Caco-2 (cell line): ENCODE results near the gene ARHGEF4. TPM values are rescaled to one million over a fixed set of nuclear protein-coding genes. Genes with fewer than 3 reads are reported as not detected.

Source experiments
- BruUV-seq: library from RNA; stranded (reverse); fragments of 400-500 nt; replicated peaks from 2 replicates; lab custom pipeline; 2021; lab: Mats Ljungman, UMichigan
- CTCF ChIA-PET: fragments of 300-600 bp; sonication (Branson Sonifier 250); formaldehyde crosslinking; loops from one replicate; lab custom pipeline; 2022; ENCODE audit warnings: antibody characterized with exemption; lab: Charles Lee
- POLR2A ChIA-PET: fragments of 300-600 bp; sonication (Branson Sonifier 250); formaldehyde crosslinking; loops from one replicate; lab custom pipeline; 2022; ENCODE audit warnings: antibody characterized with exemption; lab: Charles Lee
- DNase-seq, 2 experiments: peaks; one replicate each; pipeline versions ENCODE4 v3.0.0 to v3.0.0-alpha.2; 2020 to 2022
- H3K27me3 ChIP-seq: replicated peaks from 2 replicates; pipeline ENCODE4 v1.6.0; 2011; ENCODE audit warnings: low read length; ENCODE audit not compliant: control insufficient read depth, insufficient read depth
- H3K36me3 ChIP-seq: 2 replicates; pipeline ENCODE4 v1.5.1; 2011; ENCODE audit warnings: low read length; ENCODE audit not compliant: control insufficient read depth, insufficient read depth
- H3K4me1 ChIP-seq: fragments of 250-450 bp; sonication (Bioruptor Pico); 2 replicates; pipeline ENCODE4 v1.5.1; 2020; ENCODE audit warnings: mild to moderate bottlenecking
- H3K4me3 ChIP-seq: 2 replicates; pipeline ENCODE4 v1.5.1; 2011; ENCODE audit warnings: low read depth, mild to moderate bottlenecking, control low read depth, low read length
- H3K9me3 ChIP-seq: fragments of 250-450 bp; sonication (Bioruptor Pico); 2 replicates; pipeline ENCODE4 v1.5.1; 2020; ENCODE audit warnings: mild to moderate bottlenecking, moderate library complexity
- H3K27ac Mint-ChIP-seq: one replicate; pipeline ENCODE4 v1.8.0; 2022; ENCODE audit warnings: mixed read lengths; ENCODE audit not compliant: unreplicated experiment
- H3K27me3 Mint-ChIP-seq: one replicate; pipeline ENCODE4 v1.8.0; 2022; ENCODE audit warnings: mixed read lengths; ENCODE audit not compliant: insufficient read depth, unreplicated experiment
- H3K36me3 Mint-ChIP-seq: one replicate; pipeline ENCODE4 v1.8.0; 2022; ENCODE audit warnings: mild to moderate bottlenecking, mixed read lengths; ENCODE audit not compliant: insufficient read depth, unreplicated experiment
- H3K4me1 Mint-ChIP-seq: one replicate; pipeline ENCODE4 v1.8.0; 2022; ENCODE audit warnings: low read depth, mixed read lengths; ENCODE audit not compliant: unreplicated experiment
- H3K4me3 Mint-ChIP-seq: one replicate; pipeline ENCODE4 v1.8.0; 2022; ENCODE audit warnings: mild to moderate bottlenecking, moderate library complexity, mixed read lengths; ENCODE audit not compliant: unreplicated experiment
- H3K9me3 Mint-ChIP-seq: one replicate; pipeline ENCODE4 v1.8.0; 2022; ENCODE audit warnings: mixed read lengths; ENCODE audit not compliant: unreplicated experiment
- intact Hi-C: fragments of 100-400 bp; cut with micrococcal nuclease; formaldehyde crosslinking; loops from one replicate; pipeline ENCODE4 v1.10.0; 2022; ENCODE audit not compliant: unreplicated experiment
- total RNA-seq: library from RNA; stranded (reverse); gene quantifications from 2 replicates; pipeline ENCODE4 v1.2.3, GENCODE V29; 2022
- TF ChIP-seq, protein P1 (sequence below), 2 experiments: fragments of 200-600 bp in 1 of 2; IDR thresholded peaks; 1 replicate in 1 of 2; 2 replicates in 1 of 2; pipeline versions ENCODE4 v1.5.1 to v1.8.0; 2011 to 2022; ENCODE audit warnings: antibody characterized with exemption in 1 of 2, control low read depth in 1 of 2, inconsistent platforms in 1 of 2, low read depth in 1 of 2, low read length in 1 of 2, mild to moderate bottlenecking in 1 of 2, moderate library complexity in 1 of 2; ENCODE audit not compliant: insufficient read depth in 1 of 2, severe bottlenecking in 1 of 2, unreplicated experiment in 1 of 2

Gene ARHGEF4
- total RNA-seq, 1 experiment from 2014 or later = 1.8 TPM

DNA sequence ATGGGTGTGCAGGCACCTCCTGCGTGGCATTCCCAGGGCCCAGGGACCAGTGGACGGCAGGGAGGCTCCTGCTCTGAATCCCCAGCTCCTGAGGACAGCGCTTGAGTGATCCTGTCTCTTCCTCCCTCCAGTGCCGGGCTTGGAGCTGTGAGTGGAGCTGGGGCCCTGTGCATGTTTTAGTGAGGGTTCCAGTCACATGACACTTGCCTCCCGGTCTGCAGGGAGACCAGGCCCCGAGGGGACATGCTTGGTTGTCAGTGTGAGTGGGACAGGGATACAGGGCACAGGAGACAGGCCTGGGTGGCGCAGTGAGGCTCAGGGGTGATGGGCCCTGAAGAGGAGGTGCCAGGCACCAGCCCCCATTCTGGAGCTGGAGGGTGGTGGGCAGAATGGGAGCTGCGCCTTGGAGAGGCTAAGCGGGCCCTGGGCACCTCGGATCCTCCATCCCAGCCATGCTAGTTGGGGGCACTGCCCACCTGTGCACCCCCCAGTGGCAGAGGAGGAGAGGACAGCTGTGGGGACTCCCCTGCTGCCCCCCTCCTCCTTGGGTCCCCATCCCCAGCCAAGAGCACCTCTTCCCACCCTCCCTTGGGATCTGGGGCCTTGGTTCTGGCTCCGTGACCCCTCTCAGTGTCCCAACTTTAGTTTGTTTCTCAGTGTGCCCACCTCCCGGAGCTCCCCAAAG lies 12.0 kb downstream of the ARHGEF4 start:
- no TSS peak for BruUV-seq
- H3K4me1 ChIP-seq = no peaks in the 10 kb centered on the region
- CTCF ChIA-PET = interaction anchor here (0.7 kb wide), 1 partner anchor 110 kb away, joined by 3 read pairs; no protein-coding TSS in a partner anchor
- H3K27me3 Mint-ChIP-seq = no peaks in the 10 kb centered on the region
- H3K9me3 ChIP-seq = no peaks in the 10 kb centered on the region
- POLR2A ChIA-PET = no interaction called here
- no peaks in the 10 kb centered on the region for H3K27me3 ChIP-seq
- no peak overlapping the region for H3K4me3 Mint-ChIP-seq
- H3K4me1 Mint-ChIP-seq = no peaks in the 10 kb centered on the region
- intact Hi-C loops = no loop called here
- no peaks in the 10 kb centered on the region for H3K36me3 ChIP-seq
- H3K9me3 Mint-ChIP-seq = no peaks in the 10 kb centered on the region
- H3K27ac Mint-ChIP-seq = no peak overlapping the region
- H3K36me3 Mint-ChIP-seq = no peaks in the 10 kb centered on the region
- TF ChIP-seq, protein P1, sequence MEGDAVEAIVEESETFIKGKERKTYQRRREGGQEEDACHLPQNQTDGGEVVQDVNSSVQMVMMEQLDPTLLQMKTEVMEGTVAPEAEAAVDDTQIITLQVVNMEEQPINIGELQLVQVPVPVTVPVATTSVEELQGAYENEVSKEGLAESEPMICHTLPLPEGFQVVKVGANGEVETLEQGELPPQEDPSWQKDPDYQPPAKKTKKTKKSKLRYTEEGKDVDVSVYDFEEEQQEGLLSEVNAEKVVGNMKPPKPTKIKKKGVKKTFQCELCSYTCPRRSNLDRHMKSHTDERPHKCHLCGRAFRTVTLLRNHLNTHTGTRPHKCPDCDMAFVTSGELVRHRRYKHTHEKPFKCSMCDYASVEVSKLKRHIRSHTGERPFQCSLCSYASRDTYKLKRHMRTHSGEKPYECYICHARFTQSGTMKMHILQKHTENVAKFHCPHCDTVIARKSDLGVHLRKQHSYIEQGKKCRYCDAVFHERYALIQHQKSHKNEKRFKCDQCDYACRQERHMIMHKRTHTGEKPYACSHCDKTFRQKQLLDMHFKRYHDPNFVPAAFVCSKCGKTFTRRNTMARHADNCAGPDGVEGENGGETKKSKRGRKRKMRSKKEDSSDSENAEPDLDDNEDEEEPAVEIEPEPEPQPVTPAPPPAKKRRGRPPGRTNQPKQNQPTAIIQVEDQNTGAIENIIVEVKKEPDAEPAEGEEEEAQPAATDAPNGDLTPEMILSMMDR (IDR thresholded peaks at IDR 0.05; ENCODE audit: insufficient read depth in 1 of 2, low read depth in 1 of 2, low read length in 1 of 2, severe bottlenecking in 1 of 2, unreplicated experiment in 1 of 2) = no peak
- DNase-seq = no peak
- H3K4me3 ChIP-seq = no peak overlapping the region

DNA sequence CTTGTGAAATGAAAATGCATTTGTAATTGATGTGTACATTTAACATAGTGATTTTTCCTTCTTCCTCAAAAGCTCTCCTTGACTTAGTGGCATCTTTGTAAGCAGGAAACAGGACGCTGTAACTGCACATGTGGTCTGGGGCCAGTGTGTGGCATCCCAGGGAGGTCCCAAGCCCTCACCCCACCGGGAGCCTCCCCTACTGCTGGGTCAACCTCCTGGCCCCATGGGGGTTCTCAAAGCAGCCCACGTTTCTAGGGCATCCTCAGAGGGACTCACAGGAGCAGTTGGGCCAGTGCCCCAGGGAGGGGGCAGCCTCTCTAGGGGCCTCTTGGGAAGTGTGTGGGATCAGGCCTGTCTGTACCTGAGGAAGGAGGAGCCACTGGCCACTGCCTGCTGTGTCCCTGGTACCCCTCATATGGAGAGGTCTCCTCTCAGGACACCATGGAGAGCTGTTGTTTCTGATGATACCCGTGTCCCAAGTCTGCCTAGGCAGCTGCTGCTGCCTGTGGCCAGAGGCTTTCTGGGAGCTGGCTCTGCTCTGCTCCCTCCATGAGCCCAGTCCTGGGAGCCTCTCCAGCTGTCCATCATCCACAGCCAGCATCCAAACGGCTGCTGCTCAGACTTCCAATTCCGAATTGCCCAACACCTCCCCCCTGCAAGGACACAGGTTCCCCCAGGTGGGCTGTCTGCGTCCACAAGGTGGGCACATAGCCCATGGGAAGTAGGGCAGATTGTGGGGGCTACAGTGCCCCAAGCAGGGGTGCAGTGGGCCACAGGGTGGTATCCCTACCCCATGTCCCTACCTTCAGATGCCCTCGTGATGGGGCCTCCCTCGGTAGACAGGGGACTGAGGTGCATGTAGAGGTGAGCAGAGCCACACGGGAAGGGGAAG lies 13.4 kb downstream of the ARHGEF4 start:
- no peak overlapping the region for H3K4me3 ChIP-seq
- Mint-ChIP-seq H3K36me3 (no peaks in the 10 kb centered on the region), H3K4me1 (no peaks in the 10 kb centered on the region), H3K27ac (no peak overlapping the region), H3K27me3 (no peaks in the 10 kb centered on the region), H3K4me3 (no peak overlapping the region), H3K9me3 (peaks cover under 1% of the 10 kb centered on the region)
- ChIA-PET POLR2A (no interaction called here), CTCF (interaction anchor here (0.6 kb wide), 1 partner anchor 23 kb away, joined by 3 read pairs; no protein-coding TSS in a partner anchor)
- H3K36me3 ChIP-seq = no peaks in the 10 kb centered on the region
- TF ChIP-seq, protein P1 (IDR thresholded peaks at IDR 0.05; ENCODE audit: insufficient read depth in 1 of 2, low read depth in 1 of 2, low read length in 1 of 2, severe bottlenecking in 1 of 2, unreplicated experiment in 1 of 2) = no peak
- intact Hi-C loops = no loop called here
- no peak for DNase-seq
- BruUV-seq = no TSS peak
- H3K27me3 ChIP-seq = no peaks in the 10 kb centered on the region
- no peaks in the 10 kb centered on the region for H3K4me1 ChIP-seq
- H3K9me3 ChIP-seq = no peaks in the 10 kb centered on the region

DNA sequence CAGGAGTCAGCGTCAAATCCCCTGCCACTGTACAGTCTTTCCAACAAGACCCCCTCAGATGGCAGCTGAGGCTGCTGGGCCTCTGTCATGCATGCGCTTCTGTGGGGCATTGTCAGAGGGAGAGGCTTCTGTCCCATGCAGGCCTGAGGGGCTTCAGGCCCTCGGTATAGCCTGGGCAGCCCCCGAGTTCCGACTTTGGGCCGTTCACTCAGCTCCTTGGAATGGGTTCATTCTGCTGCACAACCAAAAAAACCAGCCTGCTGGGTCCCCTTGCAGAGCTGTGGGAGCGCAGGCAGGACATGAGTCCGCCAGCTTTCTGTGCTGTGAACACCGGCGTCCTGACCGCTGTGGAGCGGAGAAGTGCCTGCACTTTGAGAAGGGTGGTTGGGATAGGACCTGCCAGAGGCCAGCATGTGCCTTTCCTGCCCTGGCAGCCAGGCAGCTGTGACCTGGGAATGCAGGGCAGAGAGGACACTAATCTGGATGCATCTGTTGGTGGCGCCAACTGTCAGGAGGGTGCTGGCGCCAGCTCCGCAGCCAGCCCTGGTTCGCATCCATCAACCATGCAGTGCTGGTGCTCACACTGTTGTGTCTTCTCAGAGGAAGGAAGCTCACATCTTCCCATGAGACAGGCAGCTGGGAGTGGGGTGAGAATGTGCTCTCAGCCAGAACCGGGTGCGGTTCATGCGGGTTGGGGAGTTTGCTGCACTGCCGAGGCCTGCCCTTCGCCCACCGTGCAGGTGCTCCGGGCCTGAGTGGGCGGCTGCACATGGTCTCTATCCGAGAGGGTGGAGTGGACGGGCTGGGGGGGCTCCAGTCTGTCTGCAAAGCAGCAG lies 14.3 kb downstream of the ARHGEF4 start:
- H3K4me1 Mint-ChIP-seq = no peaks in the 10 kb centered on the region
- POLR2A ChIA-PET = no interaction called here
- TF ChIP-seq, protein P1 (IDR thresholded peaks at IDR 0.05; ENCODE audit: insufficient read depth in 1 of 2, low read depth in 1 of 2, low read length in 1 of 2, severe bottlenecking in 1 of 2, unreplicated experiment in 1 of 2) = no peak
- H3K4me3 Mint-ChIP-seq = no peak overlapping the region
- peaks cover under 1% of the 10 kb centered on the region; the same call in 1 of the 2 replicates for H3K9me3 ChIP-seq
- no TSS peak for BruUV-seq
- H3K27me3 Mint-ChIP-seq = no peaks in the 10 kb centered on the region
- H3K27ac Mint-ChIP-seq = no peak overlapping the region
- H3K9me3 Mint-ChIP-seq = peaks cover 9% of the 10 kb centered on the region
- H3K36me3 Mint-ChIP-seq = no peaks in the 10 kb centered on the region
- DNase-seq = no peak
- intact Hi-C loops = no loop called here
- no peak overlapping the region for H3K4me3 ChIP-seq
- no peaks in the 10 kb centered on the region for H3K4me1 ChIP-seq
- no peaks in the 10 kb centered on the region for H3K36me3 ChIP-seq
- CTCF ChIA-PET = no interaction called here
- no peaks in the 10 kb centered on the region for H3K27me3 ChIP-seq
